GM18873 (cell line): ENCODE data around the gene TMEM115.

ENCODE experiments used
- ATAC-seq: cut with Tn5 transposase; IDR thresholded peaks from one replicate; pipeline ENCODE4 v1.9.1; 2021; ENCODE audit warnings: mild to moderate bottlenecking, moderate library complexity, moderate number of reproducible peaks; ENCODE audit not compliant: unreplicated experiment, low FRiP score

The TMEM115 gene

GRCh38 chr3:50378757-50379156 lies 19.4 kb upstream of the TMEM115 start:
- no peak for ATAC-seq

- ATAC-seq: no peak
Observed at GRCh38 chr3:50378024-50378423, 18.7 kb upstream of the TMEM115 start.

- no peak for ATAC-seq
Observed at GRCh38 chr3:50375258-50375931, 16.1 kb upstream of the TMEM115 start.

GRCh38 chr3:50374363-50375257 lies 15.3 kb upstream of the TMEM115 start:
- no peak for ATAC-seq

- no peak for ATAC-seq
Observed at GRCh38 chr3:50373146-50374051, 14.1 kb upstream of the TMEM115 start.

GRCh38 chr3:50372349-50372748 lies 13.0 kb upstream of the TMEM115 start:
- ATAC-seq: no peak

- ATAC-seq: no peak
Observed at GRCh38 chr3:50371133-50371685, 11.9 kb upstream of the TMEM115 start.

- no peak for ATAC-seq
Observed at GRCh38 chr3:50370594-50370993, 11.3 kb upstream of the TMEM115 start.

- ATAC-seq: no peak
Observed at GRCh38 chr3:50369012-50369670, 9.8 kb upstream of the TMEM115 start.

- no peak for ATAC-seq
Observed at GRCh38 chr3:50365842-50366220, 6.5 kb upstream of the TMEM115 start.

- ATAC-seq: peak; percentile 69
Observed at GRCh38 chr3:50365080-50365841, 5.9 kb upstream of the TMEM115 start.

- ATAC-seq: no peak
Observed at GRCh38 chr3:50364573-50365079, 5.3 kb upstream of the TMEM115 start.

- no peak for ATAC-seq
Observed at GRCh38 chr3:50359760-50360110, 414 bp upstream of the TMEM115 start.

GRCh38 chr3:50358355-50358910 lies 888 bp downstream of the TMEM115 start:
- ATAC-seq: no peak

- ATAC-seq: no peak
Observed at GRCh38 chr3:50357481-50357880, 1.8 kb downstream of the TMEM115 start.

GRCh38 chr3:50356553-50356952 lies 2.8 kb downstream of the TMEM115 start:
- no peak for ATAC-seq

- no peak for ATAC-seq
Observed at GRCh38 chr3:50355829-50356552, 3.3 kb downstream of the TMEM115 start.

- ATAC-seq: no peak
Observed at GRCh38 chr3:50354850-50355249, 4.5 kb downstream of the TMEM115 start.
